CD14-positive monocyte (primary cell): Measurements from ENCODE around the gene ATP2A2. TPM values are rescaled to one million over a fixed set of nuclear protein-coding genes. Genes with fewer than 3 reads are reported as not detected.

Source experiments
- DNase-seq, 3 donors: peaks; one replicate each; pipeline ENCODE4 v3.0.0-alpha.2; 2011 to 2022
- H2AFZ ChIP-seq: 2 replicates; pipeline ENCODE4 v1.6.0; 2012; ENCODE audit warnings: mild to moderate bottlenecking, low read depth, low read length, inconsistent platforms; ENCODE audit not compliant: insufficient read depth, poor library complexity, severe bottlenecking
- H3K27ac ChIP-seq, 2 donors: 1 replicate in 1 of 2; 2 replicates in 1 of 2; pipeline ENCODE4 v1.5.1; 2012 to 2013; ENCODE audit warnings: low read length in 2 of 2, control low read depth in 1 of 2, inconsistent platforms in 1 of 2, low read depth in 1 of 2, mild to moderate bottlenecking in 1 of 2
- H3K27me3 ChIP-seq, 2 donors: one replicate each; pipeline versions ENCODE4 v1.6.0 to v1.6.1; 2011 to 2013; ENCODE audit warnings: low read length in 2 of 2; ENCODE audit not compliant: control insufficient read depth in 2 of 2, insufficient read depth in 2 of 2
- H3K36me3 ChIP-seq, 2 donors: replicated peaks in 1 of 2; 1 replicate in 1 of 2; 2 replicates in 1 of 2; pipeline versions ENCODE4 v1.5.1 to v1.6.1; 2012 to 2013; ENCODE audit warnings: low read length in 2 of 2, control low read depth in 1 of 2, inconsistent platforms in 1 of 2, mild to moderate bottlenecking in 1 of 2; ENCODE audit not compliant: insufficient read depth in 2 of 2, control insufficient read depth in 1 of 2
- H3K4me1 ChIP-seq, 2 donors: 1 replicate in 1 of 2; 2 replicates in 1 of 2; pipeline versions ENCODE4 v1.5.1 to v1.6.1; 2012 to 2013; ENCODE audit warnings: low read length in 2 of 2, control low read depth in 1 of 2, inconsistent platforms in 1 of 2, mild to moderate bottlenecking in 1 of 2, moderate library complexity in 1 of 2; ENCODE audit not compliant: insufficient read depth in 2 of 2, control insufficient read depth in 1 of 2
- H3K4me2 ChIP-seq: replicated peaks from 2 replicates; pipeline ENCODE3; 2012; ENCODE audit warnings: low read length, moderate library complexity, mild to moderate bottlenecking; ENCODE audit not compliant: poor library complexity, severe bottlenecking; ENCODE audit errors: extremely low read depth
- H3K4me3 ChIP-seq, 3 experiments: fragments of 200-600 bp in 1 of 3; sonication (generic) in 1 of 3; replicated peaks in 1 of 3; 1 replicate in 2 of 3; 2 replicates in 1 of 3; pipeline ENCODE4 v1.5.1; 2011 to 2013; ENCODE audit warnings: low read length in 3 of 3, mild to moderate bottlenecking in 3 of 3, control low read depth in 2 of 3, low read depth in 2 of 3, inconsistent platforms in 1 of 3, moderate library complexity in 1 of 3
- H3K79me2 ChIP-seq: 2 replicates; pipeline ENCODE4 v1.6.0; 2012; ENCODE audit warnings: mild to moderate bottlenecking, control low read depth, inconsistent platforms, low read length, moderate library complexity; ENCODE audit not compliant: insufficient read depth
- H3K9ac ChIP-seq: 2 replicates; pipeline ENCODE4 v1.6.0; 2017; ENCODE audit warnings: low read length, mild to moderate bottlenecking; ENCODE audit not compliant: insufficient read depth, poor library complexity, severe bottlenecking
- H3K9me3 ChIP-seq, 2 donors: replicated peaks in 1 of 2; 1 replicate in 1 of 2; 2 replicates in 1 of 2; pipeline versions ENCODE4 v1.5.1 to v1.6.1; 2012 to 2013; ENCODE audit warnings: low read length in 2 of 2, control low read depth in 1 of 2; ENCODE audit not compliant: control insufficient read depth in 1 of 2, insufficient read depth in 1 of 2
- H4K20me1 ChIP-seq: 2 replicates; pipeline ENCODE4 v1.6.0; 2012; ENCODE audit warnings: mild to moderate bottlenecking, low read length, control low read depth, moderate library complexity; ENCODE audit not compliant: insufficient read depth
- H3K27ac Mint-ChIP-seq, 7 donors: one replicate each; pipeline ENCODE4 v1.8.0; 2020; ENCODE audit warnings: mild to moderate bottlenecking in 7 of 7, mixed read lengths in 7 of 7, moderate library complexity in 6 of 7, inconsistent platforms in 2 of 7
- H3K27me3 Mint-ChIP-seq, 3 donors: one replicate each; pipeline ENCODE4 v1.8.0; 2021 to 2022; ENCODE audit warnings: low read depth in 3 of 3, mild to moderate bottlenecking in 3 of 3, mixed read lengths in 3 of 3, moderate library complexity in 3 of 3, inconsistent platforms in 1 of 3
- H3K36me3 Mint-ChIP-seq, 2 donors: one replicate each; pipeline ENCODE4 v1.8.0; 2020; ENCODE audit warnings: mixed read lengths in 2 of 2, inconsistent platforms in 1 of 2, mild to moderate bottlenecking in 1 of 2
- H3K4me1 Mint-ChIP-seq: one replicate; pipeline ENCODE4 v1.8.0; 2020; ENCODE audit warnings: mild to moderate bottlenecking, mixed read lengths
- H3K4me3 Mint-ChIP-seq, 2 donors: one replicate each; pipeline ENCODE4 v1.8.0; 2020; ENCODE audit warnings: mild to moderate bottlenecking in 2 of 2, mixed read lengths in 2 of 2, moderate library complexity in 1 of 2
- H3K9me3 Mint-ChIP-seq, 7 donors: one replicate each; pipeline ENCODE4 v1.8.0; 2020 to 2022; ENCODE audit warnings: mixed read lengths in 7 of 7, mild to moderate bottlenecking in 6 of 7, moderate library complexity in 6 of 7, inconsistent platforms in 2 of 7
- WGBS: methylation state at CpG from one replicate; pipeline ENCODE4 v1.1.5; 2013; ENCODE audit warnings: missing lambda C conversion rate; ENCODE audit not compliant: insufficient coverage; 5-methylcytosine and 5-hydroxymethylcytosine counted together
- intact Hi-C, 2 donors: fragments of 100-400 bp; cut with micrococcal nuclease; formaldehyde crosslinking; loops; one replicate each; pipeline versions ENCODE4 v1.15.0 to v1.15.1; 2023
- polyA plus RNA-seq, 3 donors: library from polyadenylated mRNA; depleted of rRNA in 1 of 3; unstranded in 2 of 3; stranded (reverse) in 1 of 3; fragments of 300-500 nt in 2 of 3; fragments of >200 nt in 1 of 3; fragmentation: Illumina TruSeq in 2 of 3; gene quantifications; 1 replicate in 2 of 3; 2 replicates in 1 of 3; pipeline ENCODE4 v1.2.3, GENCODE V29; 2012 to 2021
- TF ChIP-seq, protein P1 (sequence below): fragments of 200-600 bp; IDR thresholded peaks from one replicate; pipeline ENCODE4 v1.8.0; 2022; ENCODE audit warnings: antibody characterized with exemption, mild to moderate bottlenecking

Gene ATP2A2
- polyA plus RNA-seq, 3 donors: 4.5 to 83.1 (median 6.9) TPM

GRCh38 chr12:110329710-110330109 is 48.7 kb downstream of the ATP2A2 start:
- no peak overlapping the region for H3K4me3 Mint-ChIP-seq
- intact Hi-C loops: loop anchor here in 1 of 2 donors (2.0 kb wide), 1 partner anchor 229 kb away; no protein-coding TSS in a partner anchor
- Histone ChIP-seq H3K9ac (no peak overlapping the region), H3K79me2 (peaks cover 80% of the 10 kb centered on the region), H3K4me2 (no peak overlapping the region), H3K36me3 (peaks cover 77 to 88% of the 10 kb centered on the region in 2 donors), H3K27ac (peak overlapping the region in 1 of 2 donors; percentile 33), H3K4me3 (no peak overlapping the region), H4K20me1 (peaks cover 94% of the 10 kb centered on the region), H3K27me3 (no peaks in the 10 kb centered on the region), H3K9me3 (no peaks in the 10 kb centered on the region), H3K4me1 (peaks cover 7 to 10% of the 10 kb centered on the region in 2 donors), H2AFZ (no peak overlapping the region)
- peaks cover 12% of the 10 kb centered on the region for H3K4me1 Mint-ChIP-seq
- TF ChIP-seq, protein P1, sequence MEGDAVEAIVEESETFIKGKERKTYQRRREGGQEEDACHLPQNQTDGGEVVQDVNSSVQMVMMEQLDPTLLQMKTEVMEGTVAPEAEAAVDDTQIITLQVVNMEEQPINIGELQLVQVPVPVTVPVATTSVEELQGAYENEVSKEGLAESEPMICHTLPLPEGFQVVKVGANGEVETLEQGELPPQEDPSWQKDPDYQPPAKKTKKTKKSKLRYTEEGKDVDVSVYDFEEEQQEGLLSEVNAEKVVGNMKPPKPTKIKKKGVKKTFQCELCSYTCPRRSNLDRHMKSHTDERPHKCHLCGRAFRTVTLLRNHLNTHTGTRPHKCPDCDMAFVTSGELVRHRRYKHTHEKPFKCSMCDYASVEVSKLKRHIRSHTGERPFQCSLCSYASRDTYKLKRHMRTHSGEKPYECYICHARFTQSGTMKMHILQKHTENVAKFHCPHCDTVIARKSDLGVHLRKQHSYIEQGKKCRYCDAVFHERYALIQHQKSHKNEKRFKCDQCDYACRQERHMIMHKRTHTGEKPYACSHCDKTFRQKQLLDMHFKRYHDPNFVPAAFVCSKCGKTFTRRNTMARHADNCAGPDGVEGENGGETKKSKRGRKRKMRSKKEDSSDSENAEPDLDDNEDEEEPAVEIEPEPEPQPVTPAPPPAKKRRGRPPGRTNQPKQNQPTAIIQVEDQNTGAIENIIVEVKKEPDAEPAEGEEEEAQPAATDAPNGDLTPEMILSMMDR: no peak
- no peaks in the 10 kb centered on the region for H3K9me3 Mint-ChIP-seq
- H3K36me3 Mint-ChIP-seq: peaks cover 68 to 83% of the 10 kb centered on the region in 2 donors
- no CpG with 5 or more reads among the region's 4 CpGs for WGBS
- H3K27me3 Mint-ChIP-seq: no peaks in the 10 kb centered on the region
- H3K27ac Mint-ChIP-seq: no peak overlapping the region
- DNase-seq: no peak

- Histone ChIP-seq H4K20me1 (peaks cover 94% of the 10 kb centered on the region), H3K27ac (peak overlapping the region in 1 of 2 donors; percentile 33), H3K9me3 (no peaks in the 10 kb centered on the region), H3K4me3 (no peak overlapping the region), H3K9ac (no peak overlapping the region), H3K4me2 (no peak overlapping the region), H3K4me1 (peaks cover 7 to 10% of the 10 kb centered on the region in 2 donors), H2AFZ (no peak overlapping the region), H3K27me3 (no peaks in the 10 kb centered on the region), H3K36me3 (peaks cover 77 to 88% of the 10 kb centered on the region in 2 donors), H3K79me2 (peaks cover 80% of the 10 kb centered on the region)
- Mint-ChIP-seq H3K27ac (peak overlapping the region in 6 of 7 donors; percentile 6 to 78 (median 48)), H3K36me3 (peaks cover 72 to 86% of the 10 kb centered on the region in 2 donors), H3K9me3 (no peaks in the 10 kb centered on the region), H3K4me3 (no peak overlapping the region), H3K4me1 (peaks cover 12% of the 10 kb centered on the region), H3K27me3 (no peaks in the 10 kb centered on the region)
- TF ChIP-seq, protein P1: no peak
- intact Hi-C loops: loop anchor here in 1 of 2 donors (2.0 kb wide), 1 partner anchor 229 kb away; no protein-coding TSS in a partner anchor
- DNase-seq: no peak
- WGBS: no CpG with 5 or more reads among the region's 3 CpGs
These were observed 49.1 kb downstream of the ATP2A2 start for GRCh38 chr12:110330124-110330523.
